Keratinocyte (primary cell): Measurements from ENCODE around the gene IL11RA. TPM values are rescaled to one million over a fixed set of nuclear protein-coding genes. Genes with fewer than 3 reads are reported as not detected.

ENCODE experiments used
- DNase-seq: peaks from one replicate; pipeline ENCODE4 v3.0.0-alpha.2; 2011; ENCODE audit warnings: low read depth, missing footprints, low spot score
- FAIRE-seq: peaks from 2 replicates; lab custom pipeline; 2011; peaks lifted over from hg19 to GRCh38; lab: Jason Lieb, UNC
- H2AFZ ChIP-seq: 2 replicates; pipeline ENCODE4 v1.6.0; 2012; ENCODE audit warnings: low read length, control low read depth, inconsistent platforms; ENCODE audit not compliant: control insufficient read depth
- H3K27ac ChIP-seq: 2 replicates; pipeline ENCODE4 v1.5.1; 2011; ENCODE audit warnings: low read length; ENCODE audit not compliant: control insufficient read depth, insufficient read depth
- H3K27me3 ChIP-seq: 3 replicates; pipeline ENCODE4 v1.6.0; 2011; ENCODE audit warnings: low read length; ENCODE audit not compliant: control insufficient read depth, insufficient read depth; ENCODE audit errors: extremely low read depth
- H3K36me3 ChIP-seq, 2 experiments: 2 replicates in 1 of 2; 3 replicates in 1 of 2; pipeline ENCODE4 v1.5.1; 2011; ENCODE audit warnings: low read length in 2 of 2, mild to moderate bottlenecking in 1 of 2; ENCODE audit not compliant: control insufficient read depth in 2 of 2, insufficient read depth in 2 of 2; ENCODE audit errors: extremely low read depth in 1 of 2
- H3K4me1 ChIP-seq: 3 replicates; pipeline ENCODE4 v1.5.1; 2011; ENCODE audit warnings: low read length; ENCODE audit not compliant: control insufficient read depth, insufficient read depth; ENCODE audit errors: extremely low read depth
- H3K4me2 ChIP-seq: 3 replicates; pipeline ENCODE4 v1.6.0; 2011; ENCODE audit warnings: low read depth, low read length; ENCODE audit not compliant: control insufficient read depth, insufficient read depth; ENCODE audit errors: extremely low read depth
- H3K4me3 ChIP-seq, 3 experiments: fragments of 200-600 bp in 1 of 3; sonication (generic) in 1 of 3; 2 replicates in 2 of 3; 3 replicates in 1 of 3; pipeline ENCODE4 v1.5.1; 2011 to 2016; ENCODE audit warnings: low read length in 3 of 3, mild to moderate bottlenecking in 3 of 3, control low read depth in 2 of 3, inconsistent platforms in 1 of 3, low read depth in 1 of 3, mixed read lengths in 1 of 3, mixed run types in 1 of 3, moderate library complexity in 1 of 3; ENCODE audit not compliant: control insufficient read depth in 2 of 3, insufficient read depth in 2 of 3; ENCODE audit errors: extremely low read depth in 1 of 3
- H3K79me2 ChIP-seq: 2 replicates; pipeline ENCODE4 v1.6.0; 2012; ENCODE audit warnings: low read length; ENCODE audit not compliant: control insufficient read depth, insufficient read depth
- H3K9ac ChIP-seq: 3 replicates; pipeline ENCODE4 v1.6.0; 2011; ENCODE audit warnings: low read length; ENCODE audit not compliant: control insufficient read depth, insufficient read depth; ENCODE audit errors: extremely low read depth
- H3K9me1 ChIP-seq: 3 replicates; pipeline ENCODE4 v1.6.0; 2011; ENCODE audit warnings: low read length; ENCODE audit not compliant: control insufficient read depth, insufficient read depth; ENCODE audit errors: extremely low read depth
- H3K9me3 ChIP-seq: 2 replicates; pipeline ENCODE4 v1.5.1; 2012; ENCODE audit warnings: low read depth, low read length; ENCODE audit not compliant: control insufficient read depth
- H4K20me1 ChIP-seq: 3 replicates; pipeline ENCODE4 v1.6.0; 2011; ENCODE audit warnings: low read length; ENCODE audit not compliant: control insufficient read depth, insufficient read depth; ENCODE audit errors: extremely low read depth
- CTCF ChIP-seq, 3 experiments: IDR thresholded peaks in 1 of 3; conservative IDR thresholded peaks in 1 of 3; optimal IDR thresholded peaks in 1 of 3; 2 replicates in 2 of 3; 3 replicates in 1 of 3; pipeline versions ENCODE3 to v1.5.1; 2011; ENCODE audit warnings: low read length in 3 of 3, mild to moderate bottlenecking in 3 of 3, moderate library complexity in 2 of 3, control low read depth in 1 of 3, inconsistent platforms in 1 of 3; ENCODE audit not compliant: insufficient read depth in 2 of 3; ENCODE audit errors: extremely low read depth in 1 of 3
- EZH2 ChIP-seq: IDR thresholded peaks from one replicate; pipeline ENCODE4 v1.6.1; 2012; ENCODE audit warnings: inconsistent platforms, mild to moderate bottlenecking, low read length, moderate library complexity
- dilution Hi-C: fragments of 300-500 bp; cut with MboI; formaldehyde crosslinking; loops from one replicate; pipeline ENCODE4 v1.7.0; 2020; ENCODE audit warnings: low sequenced_read_pairs; ENCODE audit not compliant: extremely low pct_ligation_motif_present
- polyA plus RNA-seq, 5 experiments: library from polyadenylated mRNA; depleted of rRNA in 3 of 5; stranded (reverse) in 3 of 5; stranded (forward) in 1 of 5; unstranded in 1 of 5; fragments of >200 nt; gene quantifications; 1 replicate in 1 of 5; 2 replicates in 3 of 5; 3 replicates in 1 of 5; pipeline versions ENCODE4 v1.2.1 to v1.2.3, GENCODE V29; 2011 to 2012; ENCODE audit warnings: missing spikeins in 2 of 5, low read depth in 1 of 5, low replicate concordance in 1 of 5

The IL11RA gene
- polyA plus RNA-seq, 1 donor (not counting 4 experiments of a cell fraction or from before 2014, with no cell fraction given) = 3.1 TPM

- dilution Hi-C loops = no loop called here
- TF ChIP-seq EZH2 (no peak), CTCF (optimal IDR thresholded peaks at IDR 0.05 in 1 of 3, IDR thresholded peaks at IDR 0.05 in 1 of 3, conservative IDR thresholded peaks at IDR 0.05 in 1 of 3; ENCODE audit: extremely low read depth in 1 of 3, insufficient read depth in 2 of 3, low read length in 3 of 3) (no peak)
- FAIRE-seq (no peak), DNase-seq (no peak)
- no peak overlapping the region for H3K4me2 ChIP-seq
- H3K9me1 ChIP-seq = no peaks in the 10 kb centered on the region
- H3K4me3 ChIP-seq = no peak overlapping the region
- H4K20me1 ChIP-seq = no peaks in the 10 kb centered on the region
- H3K36me3 ChIP-seq = no peaks in the 10 kb centered on the region
- H2AFZ ChIP-seq = no peak overlapping the region
- no peaks in the 10 kb centered on the region for H3K79me2 ChIP-seq
- H3K9ac ChIP-seq = no peak overlapping the region
- no peak overlapping the region for H3K27ac ChIP-seq
- H3K9me3 ChIP-seq = no peaks in the 10 kb centered on the region
- H3K4me1 ChIP-seq = peaks cover 38% of the 10 kb centered on the region
- H3K27me3 ChIP-seq = peaks cover 5% of the 10 kb centered on the region
Observed at GRCh38 chr9:34658461-34658860, 6.5 kb downstream of the IL11RA start.

- no peak overlapping the region for H3K4me3 ChIP-seq
- H4K20me1 ChIP-seq = no peaks in the 10 kb centered on the region
- no peaks in the 10 kb centered on the region for H3K9me3 ChIP-seq
- H3K36me3 ChIP-seq = no peaks in the 10 kb centered on the region
- DNase-seq = peak; percentile 82
- H3K9me1 ChIP-seq = no peaks in the 10 kb centered on the region
- no peak overlapping the region for H3K9ac ChIP-seq
- peaks cover 5% of the 10 kb centered on the region for H3K27me3 ChIP-seq
- peak; percentile 84 for FAIRE-seq
- no peak overlapping the region for H3K27ac ChIP-seq
- no peaks in the 10 kb centered on the region for H3K79me2 ChIP-seq
- no peak overlapping the region for H2AFZ ChIP-seq
- no peak overlapping the region for H3K4me2 ChIP-seq
- peaks cover 51% of the 10 kb centered on the region for H3K4me1 ChIP-seq
- TF ChIP-seq EZH2 (no peak), CTCF (optimal IDR thresholded peaks at IDR 0.05 in 1 of 3, IDR thresholded peaks at IDR 0.05 in 1 of 3, conservative IDR thresholded peaks at IDR 0.05 in 1 of 3; ENCODE audit: extremely low read depth in 1 of 3, insufficient read depth in 2 of 3, low read length in 3 of 3) (no peak)
- dilution Hi-C loops = no loop called here
Observed at GRCh38 chr9:34659592-34660253, 7.7 kb downstream of the IL11RA start.
